CD4-positive, alpha-beta T cell treated with Interleukin-2 at 100 ng/mL for 4 hours (primary cell): ENCODE results near the gene CCL2.

Experiments used
- DNase-seq: peaks from one replicate; pipeline ENCODE4 v3.0.0-alpha.2; 2020; ENCODE audit warnings: low spot score

CCL2 gene

DNA sequence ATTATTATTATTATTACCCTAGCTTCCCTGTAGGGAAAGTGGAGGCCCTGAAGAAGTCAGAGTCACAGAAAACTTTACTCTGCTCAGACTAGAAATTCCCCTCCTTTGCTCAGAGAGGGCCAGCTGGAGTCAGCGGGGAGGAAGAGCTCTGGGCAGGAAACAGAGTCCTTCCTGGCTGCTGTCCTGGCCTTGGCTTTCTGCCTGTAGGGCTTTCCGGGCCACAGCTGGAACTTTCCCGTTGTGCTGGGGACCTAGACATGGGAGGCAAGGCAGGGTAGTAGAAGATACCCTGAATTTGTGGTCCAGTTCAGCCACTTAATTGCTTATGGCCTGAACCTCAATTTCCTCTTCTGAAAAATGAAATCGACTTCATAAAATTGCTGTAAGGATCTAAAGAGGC, 14.0 kb upstream of the CCL2 start:
- no peak for DNase-seq

- no peak for DNase-seq
Observed at GRCh38 chr17:34242587-34243363, 12.3 kb upstream of the CCL2 start.

DNA sequence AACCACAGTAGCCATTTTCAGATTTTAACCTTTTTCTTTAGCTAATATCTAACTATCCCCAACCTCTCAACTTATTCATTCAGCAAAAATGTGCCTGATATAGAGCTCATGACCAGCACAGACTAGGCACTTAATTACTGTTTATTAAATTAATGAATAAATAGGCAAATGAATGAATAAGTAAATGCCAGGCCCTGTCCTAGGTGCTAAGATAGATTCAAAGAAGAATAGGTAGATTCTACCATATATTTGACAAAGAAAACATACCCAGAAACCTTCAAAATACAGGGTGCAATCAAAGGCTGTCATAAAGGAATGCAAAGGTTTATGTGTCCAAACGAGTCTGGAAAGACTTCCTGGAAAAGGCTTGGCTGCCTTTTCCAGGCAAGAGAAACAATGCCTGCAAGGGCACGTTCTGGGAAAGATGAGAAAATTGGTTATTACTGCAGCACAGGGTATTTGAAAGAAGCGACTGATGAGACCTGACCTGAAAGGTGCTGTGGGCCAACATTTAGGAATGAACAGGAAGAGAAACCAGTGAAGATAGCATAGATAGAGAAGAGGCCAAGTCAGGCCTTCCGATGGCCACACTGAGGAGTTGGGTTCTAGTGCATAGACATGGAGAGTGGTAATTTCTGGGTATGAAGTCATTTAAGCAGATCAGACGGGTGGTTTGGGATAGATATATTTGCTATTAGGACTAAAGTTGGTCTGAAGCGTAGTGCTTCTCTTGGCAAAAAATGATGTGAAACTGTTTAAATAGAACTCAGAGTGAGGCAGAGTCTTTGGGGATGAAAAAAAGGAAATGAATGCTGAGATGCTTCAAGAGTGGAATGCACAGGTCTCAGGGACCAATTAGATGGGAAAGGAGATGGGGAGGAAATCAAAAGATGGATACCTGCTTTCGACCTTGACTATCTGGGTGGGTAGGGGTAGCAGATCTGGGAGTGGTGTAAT, 11.4 kb upstream of the CCL2 start:
- DNase-seq = no peak

DNA sequence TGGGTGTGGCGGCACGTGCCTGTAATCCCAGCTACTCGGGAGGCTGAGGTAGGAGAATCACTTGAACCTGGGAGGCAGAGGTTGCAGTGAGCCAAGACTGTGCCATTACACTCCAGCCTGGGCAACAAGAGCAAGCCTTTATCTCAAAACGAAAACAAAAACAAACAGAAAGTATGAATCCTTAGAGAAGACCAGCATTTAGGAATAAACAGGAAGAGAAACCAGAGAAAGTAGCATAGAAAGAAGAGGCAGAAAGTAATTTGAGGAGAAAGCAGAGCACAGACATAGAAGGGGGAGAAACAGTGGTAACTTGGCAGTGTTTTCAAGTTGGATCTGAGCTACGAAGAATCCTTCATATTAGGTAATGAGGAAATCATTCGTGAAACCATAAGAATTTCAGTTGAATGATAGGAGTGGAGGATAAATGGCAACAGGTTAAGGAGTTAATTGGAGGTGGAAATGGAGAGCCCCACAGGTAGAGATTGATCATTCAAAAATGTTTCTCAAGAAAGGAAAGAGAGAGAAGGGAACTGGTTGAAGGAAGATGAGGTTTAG, 9.7 kb upstream of the CCL2 start:
- DNase-seq = no peak

GRCh38 chr17:34246446-34246845, 8.6 kb upstream of the CCL2 start:
- no peak for DNase-seq

- no peak for DNase-seq
Observed at GRCh38 chr17:34246881-34247280, 8.2 kb upstream of the CCL2 start.

DNA sequence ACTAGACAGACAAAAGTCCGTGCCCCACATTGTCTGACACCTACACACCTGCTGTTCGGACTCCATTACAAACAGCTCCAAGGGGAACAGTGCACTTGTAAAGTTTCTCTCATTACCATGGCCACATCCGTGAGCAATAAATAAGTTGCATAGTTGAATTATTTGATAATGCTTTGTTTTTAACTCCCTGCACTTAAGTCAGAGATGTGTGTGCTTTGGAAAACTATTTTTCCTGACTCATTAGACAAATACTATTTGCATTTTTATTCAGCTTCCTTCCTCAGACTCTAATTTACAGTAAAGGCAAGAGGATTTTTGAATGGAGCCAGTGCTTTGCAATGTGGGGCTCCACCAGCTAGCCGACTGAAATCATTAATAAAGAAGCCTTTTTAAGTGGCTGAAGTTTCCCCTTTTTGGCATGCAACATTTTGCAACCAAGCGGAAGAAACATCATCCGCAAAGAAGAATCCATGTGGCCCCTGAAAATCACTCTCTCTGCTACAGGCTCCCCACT, 6.5 kb upstream of the CCL2 start:
- DNase-seq = no peak

- DNase-seq = no peak
Observed at GRCh38 chr17:34249061-34249460, 6.0 kb upstream of the CCL2 start.

DNA sequence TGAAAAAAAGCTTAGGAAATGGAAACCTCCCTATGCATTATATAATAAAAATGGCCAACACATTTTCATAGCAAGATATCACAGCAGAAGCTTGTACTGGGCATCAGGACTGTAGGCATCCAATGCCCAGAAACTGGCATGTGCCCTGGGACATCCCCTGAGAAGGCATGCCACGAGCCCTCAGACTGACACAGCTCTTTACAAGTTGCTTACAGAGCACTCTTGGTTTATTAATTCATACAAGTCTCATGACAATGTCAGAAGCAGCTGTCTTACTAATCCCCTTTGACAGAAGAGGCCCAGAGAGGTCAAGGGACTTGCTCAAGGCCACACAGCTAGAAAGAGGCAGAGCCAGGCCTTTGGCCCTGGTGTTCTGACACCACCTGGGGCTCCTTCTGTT, 5.6 kb upstream of the CCL2 start:
- DNase-seq = no peak

DNA sequence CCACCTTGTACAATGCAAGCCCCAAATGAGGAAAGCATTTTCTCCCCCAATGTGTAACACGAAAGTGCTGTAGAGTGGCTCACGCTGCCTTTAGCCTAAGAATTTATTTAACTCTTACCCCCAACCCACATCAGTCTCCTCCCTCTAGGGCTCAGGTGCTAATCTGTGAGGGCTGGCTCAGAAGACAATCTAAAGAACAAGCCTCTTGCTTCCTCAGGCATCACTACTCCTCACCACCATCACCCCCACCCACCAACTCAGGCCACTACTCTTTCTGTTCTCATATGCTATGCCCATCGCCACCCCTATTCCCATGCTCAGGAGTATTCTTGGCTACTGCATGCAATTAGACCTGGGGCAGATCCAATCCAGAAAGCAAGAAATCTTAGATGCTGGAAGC, 3.9 kb upstream of the CCL2 start:
- no peak for DNase-seq

GRCh38 chr17:34252095-34252443, 3.0 kb upstream of the CCL2 start:
- no peak for DNase-seq

DNA sequence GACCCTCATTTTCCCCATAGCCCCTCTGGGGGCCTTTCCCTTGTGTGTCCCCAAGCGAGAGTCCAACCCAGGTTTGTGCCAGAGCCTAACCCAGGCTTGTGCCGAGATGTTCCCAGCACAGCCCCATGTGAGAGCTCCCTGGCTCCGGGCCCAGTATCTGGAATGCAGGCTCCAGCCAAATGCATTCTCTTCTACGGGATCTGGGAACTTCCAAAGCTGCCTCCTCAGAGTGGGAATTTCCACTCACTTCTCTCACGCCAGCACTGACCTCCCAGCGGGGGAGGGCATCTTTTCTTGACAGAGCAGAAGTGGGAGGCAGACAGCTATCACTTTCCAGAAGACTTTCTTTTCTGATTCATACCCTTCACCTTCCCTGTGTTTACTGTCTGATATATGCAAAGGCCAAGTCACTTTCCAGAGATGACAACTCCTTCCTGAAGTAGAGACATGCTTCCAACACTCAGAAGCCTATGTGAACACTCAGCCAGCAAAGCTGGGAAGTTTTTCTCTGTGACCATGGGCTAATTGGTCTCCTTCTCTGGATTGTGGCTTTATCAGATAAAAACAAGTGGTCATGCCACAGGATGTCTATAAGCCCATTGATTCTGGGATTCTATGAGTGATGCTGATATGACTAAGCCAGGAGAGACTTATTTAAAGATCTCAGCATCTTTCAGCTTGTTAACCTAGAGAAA, 2.5 kb upstream of the CCL2 start:
- DNase-seq = no peak

- DNase-seq = no peak
Observed at GRCh38 chr17:34253139-34253525, 2.0 kb upstream of the CCL2 start.

GRCh38 chr17:34254146-34254545, 939 bp upstream of the CCL2 start:
- no peak for DNase-seq

GRCh38 chr17:34255381-34255732, 272 bp downstream of the CCL2 start:
- DNase-seq = no peak

- no peak for DNase-seq
Observed at GRCh38 chr17:34255841-34256240, 756 bp downstream of the CCL2 start.

GRCh38 chr17:34257299-34257985, 2.4 kb downstream of the CCL2 start:
- DNase-seq = no peak

DNA sequence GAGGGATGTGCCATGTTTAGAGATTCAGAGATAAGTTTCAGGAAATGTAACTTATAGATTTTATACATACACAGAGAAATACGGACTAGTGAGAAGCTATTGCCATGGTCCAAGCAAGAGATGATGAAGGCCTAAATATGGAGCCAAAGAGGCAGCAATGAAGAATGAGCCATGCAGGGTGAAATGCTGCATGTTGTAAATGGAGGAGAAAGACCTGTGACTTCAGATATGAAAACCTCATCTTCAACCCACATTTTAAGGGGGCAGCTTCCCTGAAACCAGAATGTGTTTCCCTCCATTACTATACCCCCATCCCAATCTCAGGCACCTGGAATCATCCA, 2.9 kb downstream of the CCL2 start:
- no peak for DNase-seq

- no peak for DNase-seq
Observed at GRCh38 chr17:34259146-34259545, 4.1 kb downstream of the CCL2 start.

DNA sequence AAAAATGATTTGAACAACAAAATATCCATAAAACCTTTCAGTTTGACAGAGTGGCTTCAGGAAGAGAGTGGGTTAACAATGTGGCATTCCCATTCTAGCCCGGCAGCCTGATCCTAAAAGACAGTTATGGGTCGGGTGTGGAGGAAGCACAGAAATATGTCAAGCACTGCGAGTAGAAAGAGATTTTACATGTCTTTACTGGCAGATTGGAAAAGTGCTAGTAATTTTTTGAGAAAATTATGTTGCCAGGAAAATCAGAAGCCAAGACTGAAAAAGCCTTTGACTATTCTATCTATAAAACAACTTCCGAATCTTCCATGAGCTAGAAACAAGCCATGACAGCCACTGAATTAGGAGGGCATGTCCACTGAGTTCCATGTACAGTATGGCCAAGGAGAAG, 5.8 kb downstream of the CCL2 start:
- no peak for DNase-seq

DNA sequence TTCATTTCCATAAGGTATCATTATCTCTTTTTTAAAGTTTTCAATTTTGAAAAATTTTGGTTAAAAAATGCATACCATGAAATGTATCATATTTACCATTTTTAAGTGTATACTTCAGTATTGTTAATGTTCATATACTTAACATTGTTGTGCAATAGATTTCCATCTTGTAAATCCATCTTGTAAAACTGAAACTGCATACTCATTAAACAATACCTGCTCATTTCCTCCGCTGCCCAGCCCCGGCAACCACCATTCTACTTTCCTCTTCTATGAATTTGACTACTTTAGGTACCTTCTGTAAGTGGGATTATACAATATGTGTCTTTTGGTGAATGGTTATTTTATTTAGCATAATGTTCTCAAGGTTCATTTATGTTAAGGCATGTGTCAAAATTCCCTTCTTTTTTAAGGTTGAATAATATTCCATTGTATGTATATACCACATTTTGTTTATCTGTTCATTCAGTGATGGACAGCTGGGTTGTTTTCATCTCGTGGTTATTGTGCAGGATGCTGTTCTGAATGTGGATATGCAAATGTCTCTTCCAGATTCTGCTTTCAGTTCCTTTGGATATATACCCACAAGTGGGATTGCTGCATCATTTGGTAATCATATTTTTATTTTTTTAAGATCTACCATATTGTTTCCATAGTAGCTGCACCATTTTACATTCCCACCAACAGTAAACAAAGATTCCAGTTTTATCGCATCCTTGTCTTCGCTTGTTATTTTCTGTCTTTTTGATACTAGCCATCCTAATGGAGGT, 6.7 kb downstream of the CCL2 start:
- no peak for DNase-seq
